B cell (primary cell): ENCODE measurements around the gene MS4A7.

Source experiments
- CTCF ChIP-seq: fragments of 200-600 bp; IDR thresholded peaks from one replicate; pipeline ENCODE4 v1.8.0; 2022; ENCODE audit warnings: antibody characterized with exemption, mild to moderate bottlenecking
- EZH2 ChIP-seq: IDR thresholded peaks from 2 replicates; pipeline ENCODE4 v1.6.1; 2012; ENCODE audit warnings: borderline replicate concordance, low read depth, mild to moderate bottlenecking, moderate library complexity, low read length; ENCODE audit not compliant: insufficient read depth, poor library complexity, severe bottlenecking

- no peak for TF ChIP-seq CTCF
- no peak for TF ChIP-seq EZH2
Observed at GRCh38 chr11:60367896-60368295, 10.4 kb upstream of the MS4A7 start.
